Activated CD4-positive, alpha-beta T cell treated with anti-CD3 and anti-CD28 coated beads, Interleukin-2, Interleukin-4, amounts not matched to agents 100 ng/mL and 50 ng/mL, durations not matched to agents 16 hours and 8 hours (primary cell): ENCODE results near the gene TMF1.

ENCODE experiments used
- DNase-seq: peaks from one replicate; pipeline ENCODE4 v3.0.0-alpha.2; 2020; ENCODE audit warnings: low spot score

The TMF1 gene

GRCh38 chr3:68977486-68978167, 74.5 kb downstream of the TMF1 start:
- no peak for DNase-seq

DNA sequence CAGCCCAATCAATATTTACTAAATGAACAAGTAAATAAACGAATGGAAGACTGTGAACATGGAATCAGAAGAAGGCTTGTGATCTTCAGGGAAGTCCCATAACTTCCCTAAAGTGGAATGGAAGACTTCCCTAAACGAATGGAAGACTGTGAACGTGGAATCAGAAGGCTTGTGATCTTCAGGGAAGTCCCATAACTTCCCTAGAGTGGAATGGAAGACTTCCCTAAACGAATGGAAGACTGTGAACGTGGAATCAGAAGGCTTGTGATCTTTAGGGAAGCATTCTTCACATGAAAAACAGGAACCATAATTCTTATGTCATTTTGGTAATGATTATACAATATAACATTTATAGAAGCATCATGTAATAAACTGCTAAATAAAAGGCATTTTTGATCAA, 77.4 kb downstream of the TMF1 start:
- DNase-seq: no peak

- no peak for DNase-seq
These were observed 78.5 kb downstream of the TMF1 start for GRCh38 chr3:68973639-68974038.

DNA sequence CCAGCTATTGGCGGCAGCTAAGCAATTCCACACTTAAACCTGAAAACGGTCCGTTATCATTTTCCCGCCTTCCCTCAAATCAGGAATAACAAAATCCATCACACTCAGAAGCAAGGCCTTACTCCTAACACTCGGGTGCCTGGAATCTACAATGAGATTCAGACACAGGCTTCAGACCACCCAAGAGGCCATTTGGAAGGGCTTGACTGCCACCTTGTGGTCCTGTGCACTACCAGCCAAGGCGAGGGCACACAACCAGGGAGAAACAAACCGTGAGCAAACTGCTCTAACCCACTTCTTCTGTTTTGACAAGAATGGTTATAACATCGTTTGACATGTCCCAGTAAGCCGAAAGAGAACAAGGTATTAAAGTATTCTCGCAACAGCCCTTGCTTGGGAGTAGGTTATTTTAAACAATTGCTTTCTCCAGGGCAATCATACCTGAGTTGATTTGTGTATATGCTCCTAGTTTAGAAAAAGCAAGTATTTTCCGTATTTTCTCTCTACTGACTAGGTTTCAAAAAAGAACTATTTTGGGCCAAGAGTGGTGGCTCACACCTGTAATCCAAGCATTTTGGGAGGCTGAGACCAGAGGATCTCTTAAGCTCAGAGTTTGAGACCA, 79.7 kb downstream of the TMF1 start:
- peak; percentile 49 for DNase-seq
